Panc1 (cell line): Measurements from ENCODE around the gene PGBD1.

ENCODE experiments used
- CTCF ChIP-seq: fragments of 450-650 bp; IDR thresholded peaks from 2 replicates; pipeline ENCODE4 v1.5.1; 2017; ENCODE audit warnings: mild to moderate bottlenecking
- POLR2AphosphoS5 ChIP-seq: IDR thresholded peaks from 2 replicates; pipeline ENCODE4 v1.6.1; 2012; ENCODE audit warnings: mild to moderate bottlenecking, low read depth, low read length, moderate library complexity
- REST ChIP-seq, 2 experiments: IDR thresholded peaks; 2 replicates each; pipeline ENCODE4 v1.6.1; 2011 to 2012; ENCODE audit warnings: low read depth in 2 of 2, control low read depth in 1 of 2, low read length in 1 of 2, mild to moderate bottlenecking in 1 of 2, moderate library complexity in 1 of 2; ENCODE audit not compliant: insufficient read depth in 1 of 2
- SIN3A ChIP-seq: IDR thresholded peaks from 2 replicates; pipeline ENCODE4 v1.6.1; 2012; ENCODE audit warnings: low read depth, mild to moderate bottlenecking, low read length, moderate library complexity, borderline replicate concordance; ENCODE audit not compliant: insufficient read depth

GRCh38 chr6:28266563-28266961 lies 14.8 kb upstream of the PGBD1 start:
- TF ChIP-seq CTCF (no peak), POLR2AphosphoS5 (no peak), REST (IDR thresholded peaks at IDR 0.05; ENCODE audit: insufficient read depth in 1 of 2, low read depth in 2 of 2, low read length in 1 of 2) (no peak), SIN3A (no peak)
